GM12878 (cell line): ENCODE results near the gene BIRC3. TPM values are rescaled to one million over a fixed set of nuclear protein-coding genes. Genes with fewer than 3 reads are reported as not detected.

Source experiments
- CBX3 ChIP-seq: fragments of 200-600 bp; sonication (generic); IDR thresholded peaks from 2 replicates; pipeline ENCODE4 v1.6.1; 2016; ENCODE audit warnings: low read depth, borderline replicate concordance
- GATAD2B ChIP-seq: fragments of 450-650 bp; conservative IDR thresholded peaks from 2 replicates; pipeline ENCODE4 v1.6.1; 2017; ENCODE audit warnings: low read depth, mild to moderate bottlenecking, moderate library complexity
- HDAC6 ChIP-seq: fragments of 200-600 bp; sonication (generic); IDR thresholded peaks from one replicate; pipeline ENCODE4 v1.8.0; 2017; ENCODE audit warnings: antibody characterized with exemption; ENCODE audit not compliant: unreplicated experiment
- IRF5 ChIP-seq: fragments of 450-650 bp; IDR thresholded peaks from 2 replicates; pipeline ENCODE4 v1.6.1; 2017; ENCODE audit warnings: borderline replicate concordance
- KDM1A ChIP-seq: fragments of 200-600 bp; sonication (generic); IDR thresholded peaks from 2 replicates; pipeline ENCODE4 v1.6.1; 2016; ENCODE audit warnings: borderline replicate concordance
- MXI1 ChIP-seq: fragments of 150-350 bp; IDR thresholded peaks from 2 replicates; pipeline ENCODE4 v1.6.1; 2011; ENCODE audit warnings: low read depth, mild to moderate bottlenecking, inconsistent platforms, low read length, improper control_type of control experiment
- NFIC ChIP-seq: IDR thresholded peaks from 2 replicates; pipeline ENCODE4 v1.6.1; 2012; ENCODE audit warnings: low read depth, mild to moderate bottlenecking, inconsistent platforms, low read length, moderate library complexity
- PAX8 ChIP-seq: fragments of 450-650 bp; IDR thresholded peaks from 2 replicates; pipeline ENCODE4 v1.6.1; 2017; ENCODE audit warnings: mild to moderate bottlenecking, moderate library complexity
- PML ChIP-seq: IDR thresholded peaks from 2 replicates; pipeline ENCODE4 v1.6.1; 2012; ENCODE audit warnings: low read length, inconsistent platforms
- RBBP5 ChIP-seq: fragments of 200-600 bp; sonication (generic); conservative IDR thresholded peaks from 2 replicates; pipeline ENCODE4 v1.6.1; 2016
- RCOR1 ChIP-seq: conservative IDR thresholded peaks from 2 replicates; pipeline ENCODE4 v1.6.1; 2012; ENCODE audit warnings: low read depth, low read length, improper control_type of control experiment
- SRF ChIP-seq, 2 experiments: IDR thresholded peaks; 2 replicates each; pipeline ENCODE4 v1.6.1; 2011; ENCODE audit warnings: low read depth in 2 of 2, low read length in 2 of 2, mild to moderate bottlenecking in 1 of 2, moderate library complexity in 1 of 2
- STAT1 ChIP-seq: fragments of 450-650 bp; conservative IDR thresholded peaks from 2 replicates; pipeline ENCODE4 v1.6.1; 2014; ENCODE audit warnings: antibody characterized with exemption, mild to moderate bottlenecking
- TAF1 ChIP-seq: IDR thresholded peaks from 2 replicates; pipeline ENCODE4 v1.6.1; 2011; ENCODE audit warnings: mild to moderate bottlenecking, low read depth, low read length, borderline replicate concordance
- TARDBP ChIP-seq: IDR thresholded peaks from 2 replicates; pipeline ENCODE4 v1.6.1; 2016; ENCODE audit warnings: borderline replicate concordance
- ZNF217 ChIP-seq: fragments of 450-650 bp; IDR thresholded peaks from 2 replicates; pipeline ENCODE4 v1.6.1; 2017; ENCODE audit warnings: antibody characterized with exemption, mild to moderate bottlenecking
- ZNF384 ChIP-seq: IDR thresholded peaks from 2 replicates; pipeline ENCODE4 v1.6.1; 2012; ENCODE audit warnings: low read depth, mild to moderate bottlenecking, low read length, improper control_type of control experiment, borderline replicate concordance
- ZNF687 ChIP-seq: fragments of 450-650 bp; IDR thresholded peaks from 2 replicates; pipeline ENCODE4 v1.6.1; 2017; ENCODE audit warnings: mild to moderate bottlenecking, moderate library complexity
- polyA plus RNA-seq, 11 experiments: library from polyadenylated mRNA; depleted of rRNA in 4 of 11; unstranded in 6 of 11; stranded (reverse) in 5 of 11; fragments of >200 nt; fragmentation: Nextera tagmentation in 4 of 11; fragmentation: Illumina TruSeq in 1 of 11; extraction: Ambion mirVana in 4 of 11; extraction: Trizol in 1 of 11; gene quantifications; 1 replicate in 1 of 11; 2 replicates in 10 of 11; pipeline versions ENCODE4 v1.2.1 to v1.2.3, GENCODE V29; 2011 to 2016; ENCODE audit warnings: inconsistent platforms in 2 of 11, missing spikeins in 2 of 11, low read depth in 1 of 11
- total RNA-seq, 4 experiments: library from RNA; depleted of rRNA in 3 of 4; stranded (reverse); fragments of >200 nt in 3 of 4; fragmentation: Illumina TruSeq in 1 of 4; extraction: Trizol in 1 of 4; gene quantifications; 2 replicates each; pipeline versions ENCODE4 v1.2.1 to v1.2.3, GENCODE V29; 2013 to 2021
- TF ChIP-seq, protein P1 (sequence below): fragments of 450-650 bp; IDR thresholded peaks from 2 replicates; pipeline ENCODE4 v1.6.1; 2017; ENCODE audit warnings: mild to moderate bottlenecking, moderate library complexity
- TF ChIP-seq, protein P2 (sequence below): IDR thresholded peaks from 2 replicates; pipeline ENCODE4 v1.6.1; 2012; ENCODE audit warnings: low read depth, low read length, improper control_type of control experiment

Gene BIRC3
- total and polyA plus RNA-seq, 10 of the 15 experiments (the other 5 are each of a cell fraction or from before 2014, with no cell fraction given) = 42.1 to 351 (median 83.7) TPM

GRCh38 chr11:102317099-102317767 is at the start of gene BIRC3 (continued):
- TF ChIP-seq, protein P1, sequence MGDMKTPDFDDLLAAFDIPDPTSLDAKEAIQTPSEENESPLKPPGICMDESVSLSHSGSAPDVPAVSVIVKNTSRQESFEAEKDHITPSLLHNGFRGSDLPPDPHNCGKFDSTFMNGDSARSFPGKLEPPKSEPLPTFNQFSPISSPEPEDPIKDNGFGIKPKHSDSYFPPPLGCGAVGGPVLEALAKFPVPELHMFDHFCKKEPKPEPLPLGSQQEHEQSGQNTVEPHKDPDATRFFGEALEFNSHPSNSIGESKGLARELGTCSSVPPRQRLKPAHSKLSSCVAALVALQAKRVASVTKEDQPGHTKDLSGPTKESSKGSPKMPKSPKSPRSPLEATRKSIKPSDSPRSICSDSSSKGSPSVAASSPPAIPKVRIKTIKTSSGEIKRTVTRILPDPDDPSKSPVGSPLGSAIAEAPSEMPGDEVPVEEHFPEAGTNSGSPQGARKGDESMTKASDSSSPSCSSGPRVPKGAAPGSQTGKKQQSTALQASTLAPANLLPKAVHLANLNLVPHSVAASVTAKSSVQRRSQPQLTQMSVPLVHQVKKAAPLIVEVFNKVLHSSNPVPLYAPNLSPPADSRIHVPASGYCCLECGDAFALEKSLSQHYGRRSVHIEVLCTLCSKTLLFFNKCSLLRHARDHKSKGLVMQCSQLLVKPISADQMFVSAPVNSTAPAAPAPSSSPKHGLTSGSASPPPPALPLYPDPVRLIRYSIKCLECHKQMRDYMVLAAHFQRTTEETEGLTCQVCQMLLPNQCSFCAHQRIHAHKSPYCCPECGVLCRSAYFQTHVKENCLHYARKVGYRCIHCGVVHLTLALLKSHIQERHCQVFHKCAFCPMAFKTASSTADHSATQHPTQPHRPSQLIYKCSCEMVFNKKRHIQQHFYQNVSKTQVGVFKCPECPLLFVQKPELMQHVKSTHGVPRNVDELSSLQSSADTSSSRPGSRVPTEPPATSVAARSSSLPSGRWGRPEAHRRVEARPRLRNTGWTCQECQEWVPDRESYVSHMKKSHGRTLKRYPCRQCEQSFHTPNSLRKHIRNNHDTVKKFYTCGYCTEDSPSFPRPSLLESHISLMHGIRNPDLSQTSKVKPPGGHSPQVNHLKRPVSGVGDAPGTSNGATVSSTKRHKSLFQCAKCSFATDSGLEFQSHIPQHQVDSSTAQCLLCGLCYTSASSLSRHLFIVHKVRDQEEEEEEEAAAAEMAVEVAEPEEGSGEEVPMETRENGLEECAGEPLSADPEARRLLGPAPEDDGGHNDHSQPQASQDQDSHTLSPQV = peak; percentile 59; the same call in 1 of the 2 replicates
- TF ChIP-seq CBX3 (no peak), IRF5 (no peak), MXI1 (peak; percentile 96; the same call in 1 of the 2 replicates), ZNF217 (peak; percentile 28; the same call in 1 of the 2 replicates), RBBP5 (no peak), HDAC6 (peak; percentile 62), KDM1A (no peak), SRF (IDR thresholded peaks at IDR 0.05; ENCODE audit: low read depth in 2 of 2, low read length in 2 of 2) (peak in 1 of 2 experiments; percentile 65; a peak in 2 of 4 replicates), PAX8 (no peak), ZNF687 (peak; percentile 88), STAT1 (no peak; the same call in 1 of the 2 replicates), NFIC (peak; percentile 98), PML (peak; percentile 98), TAF1 (peak; percentile 73), GATAD2B (peak; percentile 89), RCOR1 (0 out of 2 replicates have a peak, but pooled peaks have one; percentile 56), TARDBP (peak; percentile 62; the same call in 1 of the 2 replicates), ZNF384 (no peak)
- TF ChIP-seq, protein P2, sequence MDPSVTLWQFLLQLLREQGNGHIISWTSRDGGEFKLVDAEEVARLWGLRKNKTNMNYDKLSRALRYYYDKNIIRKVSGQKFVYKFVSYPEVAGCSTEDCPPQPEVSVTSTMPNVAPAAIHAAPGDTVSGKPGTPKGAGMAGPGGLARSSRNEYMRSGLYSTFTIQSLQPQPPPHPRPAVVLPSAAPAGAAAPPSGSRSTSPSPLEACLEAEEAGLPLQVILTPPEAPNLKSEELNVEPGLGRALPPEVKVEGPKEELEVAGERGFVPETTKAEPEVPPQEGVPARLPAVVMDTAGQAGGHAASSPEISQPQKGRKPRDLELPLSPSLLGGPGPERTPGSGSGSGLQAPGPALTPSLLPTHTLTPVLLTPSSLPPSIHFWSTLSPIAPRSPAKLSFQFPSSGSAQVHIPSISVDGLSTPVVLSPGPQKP = no peak
